ENCODE results near the gene ARHGAP8. TPM values are rescaled to one million over a fixed set of nuclear protein-coding genes. Genes with fewer than 3 reads are reported as not detected.
"Not testable (repeated sequence)": the region's sequence is repeated elsewhere in the genome, so short reads cannot be mapped to it uniquely, and the experiment has no call there.

ARHGAP8 gene
- total RNA-seq, 1 donor from 2014 or later, result 8.9 TPM

GRCh38 chr22:44890416-44891292 lies 138.3 kb downstream of the ARHGAP8 start:
- no peak for ATAC-seq

GRCh38 chr22:44891293-44891747 lies 138.9 kb downstream of the ARHGAP8 start:
- no peak for ATAC-seq

GRCh38 chr22:44891791-44892190 lies 139.4 kb downstream of the ARHGAP8 start:
- ATAC-seq, result no peak

- ATAC-seq, result no peak
Observed at GRCh38 chr22:44892243-44892642, 139.9 kb downstream of the ARHGAP8 start.

GRCh38 chr22:44892803-44893730 lies 140.7 kb downstream of the ARHGAP8 start:
- no peak for ATAC-seq

GRCh38 chr22:44893731-44894080 lies 141.3 kb downstream of the ARHGAP8 start:
- ATAC-seq, result no peak

GRCh38 chr22:44894321-44894720 lies 141.9 kb downstream of the ARHGAP8 start:
- ATAC-seq, result no peak

GRCh38 chr22:44894782-44895181 lies 142.4 kb downstream of the ARHGAP8 start:
- no peak for ATAC-seq

GRCh38 chr22:44895296-44896055 lies 143.1 kb downstream of the ARHGAP8 start:
- ATAC-seq, result no peak

GRCh38 chr22:44898236-44898635 lies 145.9 kb downstream of the ARHGAP8 start:
- ATAC-seq, result no peak

- no peak for ATAC-seq
Observed at GRCh38 chr22:44901301-44901700, 148.9 kb downstream of the ARHGAP8 start.

- ATAC-seq, result not testable (repeated sequence)
Observed at GRCh38 chr22:44903164-44903563, 150.8 kb downstream of the ARHGAP8 start.

- not testable (repeated sequence) for ATAC-seq
Observed at GRCh38 chr22:44904492-44905152, 152.2 kb downstream of the ARHGAP8 start.

GRCh38 chr22:44906248-44906936 lies 154.0 kb downstream of the ARHGAP8 start:
- ATAC-seq, result no peak

- ATAC-seq, result no peak
Observed at GRCh38 chr22:44906999-44907644, 154.7 kb downstream of the ARHGAP8 start.

GRCh38 chr22:44907765-44908737 lies 155.7 kb downstream of the ARHGAP8 start:
- ATAC-seq, result no peak

GRCh38 chr22:44909241-44909640 lies 156.9 kb downstream of the ARHGAP8 start:
- ATAC-seq, result no peak
